Measurements from ENCODE around the gene ALKBH5.

GRCh38 chr17:18146980-18147379 is 36.6 kb upstream of the ALKBH5 start:
- TF ChIP-seq CTCF (IDR thresholded peaks at IDR 0.05; ENCODE audit: poor library complexity, severe bottlenecking) (no peak), MXI1 (conservative IDR thresholded peaks at IDR 0.05; ENCODE audit: poor library complexity, severe bottlenecking) (no peak), SMC3 (conservative IDR thresholded peaks at IDR 0.05; ENCODE audit: poor library complexity) (no peak), EZH2 (IDR thresholded peaks at IDR 0.05; ENCODE audit: borderline replicate concordance, insufficient read depth, low read length, poor library complexity, severe bottlenecking) (no peak), EP300 (conservative IDR thresholded peaks at IDR 0.05; ENCODE audit: poor library complexity, severe bottlenecking) (no peak), POLR2AphosphoS5 (IDR thresholded peaks at IDR 0.05) (no peak), RAD21 (conservative IDR thresholded peaks at IDR 0.05) (no peak), REST (IDR thresholded peaks at IDR 0.05; ENCODE audit: borderline replicate concordance) (no peak)

Measured in neural cell (in vitro differentiated cells).